Spleen (tissue), 11 donors: ENCODE measurements around the gene CYGB. TPM values are rescaled to one million over a fixed set of nuclear protein-coding genes. Genes with fewer than 3 reads are reported as not detected.

Experiments
- DNase-seq: peaks from one replicate; pipeline ENCODE4 v3.0.0-alpha.2; 2020
- H3K27ac ChIP-seq, 8 donors: fragments of 200-600 bp; sonication (generic) in 7 of 8; 1 replicate in 4 of 8; 2 replicates in 4 of 8; pipeline versions ENCODE4 v1.5.0 to v1.8.0; 2016 to 2021; ENCODE audit warnings: inconsistent platforms in 4 of 8, mild to moderate bottlenecking in 4 of 8, moderate library complexity in 1 of 8
- H3K27me3 ChIP-seq, 7 donors: fragments of 200-600 bp; sonication (generic) in 6 of 7; replicated peaks in 1 of 7; 1 replicate in 4 of 7; 2 replicates in 3 of 7; pipeline versions ENCODE4 v1.5.0 to v1.8.0; 2016 to 2021; ENCODE audit warnings: inconsistent platforms in 3 of 7, mild to moderate bottlenecking in 1 of 7
- H3K36me3 ChIP-seq, 6 donors: fragments of 200-600 bp; sonication (generic) in 5 of 6; 1 replicate in 4 of 6; 2 replicates in 2 of 6; pipeline versions ENCODE4 v1.5.0 to v1.8.0; 2016 to 2021; ENCODE audit warnings: inconsistent platforms in 2 of 6
- H3K4me1 ChIP-seq, 6 donors: fragments of 200-600 bp; sonication (generic) in 5 of 6; 1 replicate in 3 of 6; 2 replicates in 3 of 6; pipeline versions ENCODE4 v1.5.0 to v1.8.0; 2016 to 2021; ENCODE audit warnings: inconsistent platforms in 3 of 6
- H3K4me3 ChIP-seq, 8 donors: fragments of 200-600 bp; sonication (generic) in 7 of 8; 1 replicate in 4 of 8; 2 replicates in 4 of 8; pipeline versions ENCODE4 v1.5.0 to v1.8.0; 2016 to 2021; ENCODE audit warnings: inconsistent platforms in 4 of 8, mild to moderate bottlenecking in 4 of 8, moderate library complexity in 2 of 8
- H3K9me3 ChIP-seq, 8 donors: fragments of 200-600 bp; sonication (generic) in 7 of 8; 1 replicate in 4 of 8; 2 replicates in 4 of 8; pipeline versions ENCODE4 v1.5.0 to v1.8.0; 2016 to 2021; ENCODE audit warnings: inconsistent platforms in 4 of 8
- POLR2A ChIP-seq, 3 donors: fragments of 450-650 bp; IDR thresholded peaks; one replicate each; pipeline ENCODE4 v1.5.1; 2017; ENCODE audit warnings: antibody characterized with exemption in 3 of 3, mild to moderate bottlenecking in 1 of 3
- POLR2AphosphoS5 ChIP-seq, 3 donors: sonication (generic); formaldehyde crosslinking; IDR thresholded peaks; one replicate each; pipeline ENCODE4 v1.5.1; 2017; ENCODE audit warnings: antibody characterized with exemption in 3 of 3
- WGBS, 5 donors: extraction: QIAGEN DNeasy Blood & Tissue Kit in 3 of 5; methylation state at CpG; one replicate each; pipeline versions ENCODE4 v1.1.5 to v1.1.7; 2013 to 2018; 5-methylcytosine and 5-hydroxymethylcytosine counted together
- intact Hi-C: fragments of 100-400 bp; cut with DNase I; formaldehyde crosslinking; loops from one replicate; pipeline ENCODE4 v1.15.0; 2023; ENCODE audit warnings: low total_unique reads
- polyA plus RNA-seq, 3 donors: library from polyadenylated mRNA; stranded (reverse); fragments of 200-250 nt; gene quantifications; one replicate each; pipeline ENCODE4 v1.2.1, GENCODE V29; 2013
- total RNA-seq, 7 donors: library from RNA; depleted of rRNA in 3 of 7; stranded (reverse); fragments of >200 nt in 3 of 7; fragmentation: NEBNext Ultra II Directional in 4 of 7; extraction: Animal tissue kit (Norgen Biotek cat#: 25700) in 4 of 7; gene quantifications; one replicate each; pipeline versions ENCODE4 v1.1.0 to v1.2.1, GENCODE V29; 2016 to 2021
- TF ChIP-seq, protein P1 (sequence below), 11 experiments: fragments of 200-600 bp in 7 of 11; fragments of 450-650 bp in 4 of 11; sonication (generic) in 4 of 11; IDR thresholded peaks in 8 of 11; conservative IDR thresholded peaks in 3 of 11; 1 replicate in 7 of 11; 2 replicates in 4 of 11; pipeline versions ENCODE4 v1.4.0 to v1.8.0; 2016 to 2021; ENCODE audit warnings: antibody characterized with exemption in 11 of 11, inconsistent platforms in 4 of 11, mild to moderate bottlenecking in 1 of 11
- donor health status: healthy with polysubstance abuse.
- donor health status: DM: no; HTN: no; CAD: no; lungs with moderate emphysema.
- donor health status: DM: no; HTN: no; CAD: no.
- donor health status: Bipolar disorder and iron deficiency.
- donor health status: healthy.
- donor health status: DM: no; HTN: no; CAD: no.
- donor health status: DM: yes; HTN: yes; CAD: no.

The CYGB gene
- total and polyA plus RNA-seq, 10 donors: 3.5 to 21.0 (median 7.7) TPM

- TF ChIP-seq POLR2A (IDR thresholded peaks at IDR 0.05): no peak
- no peak for TF ChIP-seq POLR2AphosphoS5 (IDR thresholded peaks at IDR 0.05)
- TF ChIP-seq, protein P1, sequence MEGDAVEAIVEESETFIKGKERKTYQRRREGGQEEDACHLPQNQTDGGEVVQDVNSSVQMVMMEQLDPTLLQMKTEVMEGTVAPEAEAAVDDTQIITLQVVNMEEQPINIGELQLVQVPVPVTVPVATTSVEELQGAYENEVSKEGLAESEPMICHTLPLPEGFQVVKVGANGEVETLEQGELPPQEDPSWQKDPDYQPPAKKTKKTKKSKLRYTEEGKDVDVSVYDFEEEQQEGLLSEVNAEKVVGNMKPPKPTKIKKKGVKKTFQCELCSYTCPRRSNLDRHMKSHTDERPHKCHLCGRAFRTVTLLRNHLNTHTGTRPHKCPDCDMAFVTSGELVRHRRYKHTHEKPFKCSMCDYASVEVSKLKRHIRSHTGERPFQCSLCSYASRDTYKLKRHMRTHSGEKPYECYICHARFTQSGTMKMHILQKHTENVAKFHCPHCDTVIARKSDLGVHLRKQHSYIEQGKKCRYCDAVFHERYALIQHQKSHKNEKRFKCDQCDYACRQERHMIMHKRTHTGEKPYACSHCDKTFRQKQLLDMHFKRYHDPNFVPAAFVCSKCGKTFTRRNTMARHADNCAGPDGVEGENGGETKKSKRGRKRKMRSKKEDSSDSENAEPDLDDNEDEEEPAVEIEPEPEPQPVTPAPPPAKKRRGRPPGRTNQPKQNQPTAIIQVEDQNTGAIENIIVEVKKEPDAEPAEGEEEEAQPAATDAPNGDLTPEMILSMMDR (IDR thresholded peaks at IDR 0.05 in 8 of 11, conservative IDR thresholded peaks at IDR 0.05 in 3 of 11): no peak
- Histone ChIP-seq H3K27ac (no peak overlapping the region), H3K4me3 (no peak overlapping the region), H3K36me3 (no peaks in the 10 kb centered on the region), H3K4me1 (peaks cover 0 to 3% (median under 1%) of the 10 kb centered on the region in 6 donors), H3K9me3 (no peaks in the 10 kb centered on the region), H3K27me3 (peaks cover 0 to 5% (median 0%) of the 10 kb centered on the region in 7 donors)
- intact Hi-C loops: no loop called here
- 63 to 75% (median 70%) methylated on average over 2 of the region's 2 CpGs for WGBS, 5 donors
- DNase-seq: no peak
Observed at GRCh38 chr17:76579281-76579680, 41.8 kb upstream of the CYGB start.

- no peak for TF ChIP-seq POLR2AphosphoS5 (IDR thresholded peaks at IDR 0.05)
- no peaks in the 10 kb centered on the region for H3K4me1 ChIP-seq
- DNase-seq: no peak
- 68 to 90% (median 88%) methylated on average over 5 of the region's 5 CpGs for WGBS, 5 donors
- H3K27me3 ChIP-seq: no peaks in the 10 kb centered on the region
- no peaks in the 10 kb centered on the region for H3K9me3 ChIP-seq
- H3K36me3 ChIP-seq: no peaks in the 10 kb centered on the region
- intact Hi-C loops: no loop called here
- H3K4me3 ChIP-seq: no peak overlapping the region
- no peak overlapping the region for H3K27ac ChIP-seq
Observed at GRCh38 chr17:76578376-76578775, 40.9 kb upstream of the CYGB start.

DNA sequence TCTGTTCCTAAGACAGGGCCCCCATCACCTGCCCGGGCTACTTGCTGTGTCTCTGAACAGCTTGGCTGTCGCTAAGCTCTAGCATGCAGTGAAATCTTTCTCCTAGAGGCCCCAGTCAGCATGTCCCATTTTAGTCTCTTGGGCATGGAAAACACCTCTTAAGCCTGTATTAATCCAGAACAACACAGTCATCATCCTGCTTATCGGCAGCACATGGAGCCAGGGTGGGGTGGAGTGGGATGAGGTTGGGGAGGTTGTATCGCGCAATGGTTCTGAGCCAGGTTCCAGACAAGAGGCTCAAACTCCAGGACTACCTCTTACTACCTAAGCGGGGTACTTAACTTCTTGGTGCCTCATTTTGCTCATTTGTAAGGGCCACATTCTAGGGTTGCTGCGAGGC, 40.4 kb upstream of the CYGB start:
- Histone ChIP-seq H3K9me3 (no peaks in the 10 kb centered on the region), H3K36me3 (no peaks in the 10 kb centered on the region), H3K27me3 (no peaks in the 10 kb centered on the region), H3K4me3 (no peak overlapping the region), H3K4me1 (no peaks in the 10 kb centered on the region), H3K27ac (no peak overlapping the region)
- intact Hi-C loops: no loop called here
- TF ChIP-seq POLR2AphosphoS5 (IDR thresholded peaks at IDR 0.05): no peak
- TF ChIP-seq POLR2A (IDR thresholded peaks at IDR 0.05): no peak
- TF ChIP-seq, protein P1 (IDR thresholded peaks at IDR 0.05 in 8 of 11, conservative IDR thresholded peaks at IDR 0.05 in 3 of 11): no peak
- no peak for DNase-seq
- WGBS, 5 donors: 84 to 100% (median 95%) methylated on average over 7 of the region's 7 CpGs

GRCh38 chr17:76576189-76576588, 38.7 kb upstream of the CYGB start:
- TF ChIP-seq, protein P1 (IDR thresholded peaks at IDR 0.05 in 8 of 11, conservative IDR thresholded peaks at IDR 0.05 in 3 of 11): no peak
- no peak for TF ChIP-seq POLR2A (IDR thresholded peaks at IDR 0.05)
- TF ChIP-seq POLR2AphosphoS5 (IDR thresholded peaks at IDR 0.05): no peak
- Histone ChIP-seq H3K27me3 (no peaks in the 10 kb centered on the region), H3K9me3 (no peaks in the 10 kb centered on the region), H3K4me3 (no peak overlapping the region), H3K27ac (no peak overlapping the region), H3K4me1 (no peaks in the 10 kb centered on the region), H3K36me3 (peaks cover 0 to 7% (median 0%) of the 10 kb centered on the region in 6 donors)
- 71 to 90% (median 85%) methylated on average over 9 of the region's 9 CpGs for WGBS, 5 donors
- intact Hi-C loops: no loop called here
- DNase-seq: no peak

GRCh38 chr17:76575570-76575969, 38.1 kb upstream of the CYGB start:
- Histone ChIP-seq H3K4me1 (peaks cover 0 to under 1% (median 0%) of the 10 kb centered on the region in 6 donors), H3K27ac (no peak overlapping the region), H3K27me3 (no peaks in the 10 kb centered on the region), H3K9me3 (no peaks in the 10 kb centered on the region), H3K4me3 (no peak overlapping the region), H3K36me3 (peaks cover 0 to 7% (median 0%) of the 10 kb centered on the region in 6 donors)
- TF ChIP-seq POLR2AphosphoS5 (IDR thresholded peaks at IDR 0.05) (no peak), POLR2A (IDR thresholded peaks at IDR 0.05) (no peak)
- TF ChIP-seq, protein P1 (IDR thresholded peaks at IDR 0.05 in 8 of 11, conservative IDR thresholded peaks at IDR 0.05 in 3 of 11): no peak
- WGBS, 5 donors: 62 to 70% (median 64%) methylated on average over 5 of the region's 5 CpGs
- intact Hi-C loops: no loop called here
- no peak for DNase-seq
